ENCODE data around the gene SPANXN4. TPM values are rescaled to one million over a fixed set of nuclear protein-coding genes. Genes with fewer than 3 reads are reported as not detected.

The SPANXN4 gene
- total and polyA plus RNA-seq, 4 donors = not detected

DNA sequence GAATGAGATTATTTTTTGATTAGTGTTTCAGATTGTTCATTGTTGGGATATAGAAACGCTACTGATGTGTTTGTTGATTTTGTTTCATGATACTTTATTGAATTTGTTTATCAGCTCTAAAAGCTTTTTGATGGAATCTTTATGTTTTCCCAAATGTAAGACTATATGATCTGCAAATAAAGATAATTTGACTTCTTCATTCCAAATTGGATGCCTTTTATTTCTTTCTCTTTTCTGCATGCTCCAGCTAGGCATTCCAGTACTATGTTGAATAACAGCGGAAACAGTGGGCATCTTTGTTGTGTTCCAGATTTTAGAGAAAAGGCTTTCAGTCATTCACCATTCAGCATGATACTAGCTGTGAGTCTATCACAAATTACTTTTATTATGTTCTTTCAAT, 21.8 kb downstream of the SPANXN4 start:
- no peak overlapping the region for H3K9ac ChIP-seq (ENCODE audit: low read depth in 1 of 2, low read length in 2 of 2)
- WGBS = 70% methylated on average over 2 of the region's 2 CpGs

DNA sequence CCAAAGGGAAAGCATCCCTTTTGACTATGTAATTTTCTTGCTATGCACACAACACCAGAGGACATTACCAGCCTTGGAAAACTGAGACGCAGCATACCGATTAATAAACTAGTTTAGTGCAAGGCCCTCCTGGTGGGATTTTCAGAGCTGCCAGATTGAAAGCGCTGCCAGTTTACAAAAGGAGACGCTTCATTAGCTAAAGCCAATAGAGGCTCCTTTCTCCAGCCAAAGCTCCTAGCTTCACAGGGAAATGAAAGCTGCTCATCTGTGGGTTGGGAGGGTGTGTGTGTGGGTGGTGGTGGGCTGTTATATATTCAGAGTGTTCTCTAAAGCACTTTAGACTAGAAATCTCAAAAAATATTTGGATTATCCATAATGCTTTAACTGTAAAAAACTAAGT, 32.4 kb downstream of the SPANXN4 start:
- TF ChIP-seq TAF1 (conservative IDR thresholded peaks at IDR 0.05) (no peak), FOXA2 (IDR thresholded peaks at IDR 0.05) (no peak), HNF4G (IDR thresholded peaks at IDR 0.05) (no peak), NR2F2 (IDR thresholded peaks at IDR 0.05) (no peak), JUND (IDR thresholded peaks at IDR 0.05) (no peak), RXRA (IDR thresholded peaks at IDR 0.05) (no peak), FOXA1 (IDR thresholded peaks at IDR 0.05) (no peak), EGR1 (IDR thresholded peaks at IDR 0.05; ENCODE audit: low read depth in 2 of 2) (no peak), HNF4A (conservative IDR thresholded peaks at IDR 0.05) (no peak), GABPA (IDR thresholded peaks at IDR 0.05 in 1 of 2, conservative IDR thresholded peaks at IDR 0.05 in 1 of 2) (no peak), YY1 (IDR thresholded peaks at IDR 0.05) (no peak)
- TF ChIP-seq, protein P1, sequence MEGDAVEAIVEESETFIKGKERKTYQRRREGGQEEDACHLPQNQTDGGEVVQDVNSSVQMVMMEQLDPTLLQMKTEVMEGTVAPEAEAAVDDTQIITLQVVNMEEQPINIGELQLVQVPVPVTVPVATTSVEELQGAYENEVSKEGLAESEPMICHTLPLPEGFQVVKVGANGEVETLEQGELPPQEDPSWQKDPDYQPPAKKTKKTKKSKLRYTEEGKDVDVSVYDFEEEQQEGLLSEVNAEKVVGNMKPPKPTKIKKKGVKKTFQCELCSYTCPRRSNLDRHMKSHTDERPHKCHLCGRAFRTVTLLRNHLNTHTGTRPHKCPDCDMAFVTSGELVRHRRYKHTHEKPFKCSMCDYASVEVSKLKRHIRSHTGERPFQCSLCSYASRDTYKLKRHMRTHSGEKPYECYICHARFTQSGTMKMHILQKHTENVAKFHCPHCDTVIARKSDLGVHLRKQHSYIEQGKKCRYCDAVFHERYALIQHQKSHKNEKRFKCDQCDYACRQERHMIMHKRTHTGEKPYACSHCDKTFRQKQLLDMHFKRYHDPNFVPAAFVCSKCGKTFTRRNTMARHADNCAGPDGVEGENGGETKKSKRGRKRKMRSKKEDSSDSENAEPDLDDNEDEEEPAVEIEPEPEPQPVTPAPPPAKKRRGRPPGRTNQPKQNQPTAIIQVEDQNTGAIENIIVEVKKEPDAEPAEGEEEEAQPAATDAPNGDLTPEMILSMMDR (IDR thresholded peaks at IDR 0.05; ENCODE audit: low read depth, low read length, missing input control) = no peak
- Histone ChIP-seq H3K4me3 (ENCODE audit: low read depth in 1 of 3, low read length in 3 of 3) (no peak overlapping the region), H3K27ac (ENCODE audit: low read depth in 1 of 2, low read length in 2 of 2) (no peak overlapping the region), H3K9me3 (ENCODE audit: control insufficient read depth in 4 of 4, low read length in 3 of 4) (no peaks in the 10 kb centered on the region), H3K4me1 (ENCODE audit: control insufficient read depth in 4 of 4, insufficient read depth in 4 of 4, low read length in 3 of 4) (no peaks in the 10 kb centered on the region), H3K36me3 (ENCODE audit: control insufficient read depth in 4 of 4, insufficient read depth in 3 of 4, low read depth in 1 of 4, low read length in 3 of 4) (no peaks in the 10 kb centered on the region), H3K27me3 (ENCODE audit: control insufficient read depth in 4 of 4, insufficient read depth in 4 of 4, low read length in 3 of 4) (no peaks in the 10 kb centered on the region), H3K9ac (ENCODE audit: low read depth in 1 of 2, low read length in 2 of 2) (no peak overlapping the region)
- DNase-seq (ENCODE audit: low spot score) = no peak
- 64% methylated on average over 4 of the region's 4 CpGs for WGBS

More for the DNA sequence above, 21.8 kb downstream of the SPANXN4 start:
- Histone ChIP-seq H3K27me3 (ENCODE audit: control insufficient read depth in 4 of 4, insufficient read depth in 4 of 4, low read length in 3 of 4) (no peaks in the 10 kb centered on the region), H3K9me3 (ENCODE audit: control insufficient read depth in 4 of 4, low read length in 3 of 4) (no peaks in the 10 kb centered on the region), H3K4me3 (ENCODE audit: low read depth in 1 of 3, low read length in 3 of 3) (no peak overlapping the region), H3K36me3 (ENCODE audit: control insufficient read depth in 4 of 4, insufficient read depth in 3 of 4, low read depth in 1 of 4, low read length in 3 of 4) (no peaks in the 10 kb centered on the region), H3K4me1 (ENCODE audit: control insufficient read depth in 4 of 4, insufficient read depth in 4 of 4, low read length in 3 of 4) (no peaks in the 10 kb centered on the region), H3K27ac (ENCODE audit: low read depth in 1 of 2, low read length in 2 of 2) (no peak overlapping the region)
- DNase-seq (ENCODE audit: low spot score) = no peak
- TF ChIP-seq GABPA (IDR thresholded peaks at IDR 0.05 in 1 of 2, conservative IDR thresholded peaks at IDR 0.05 in 1 of 2) = no peak

DNA sequence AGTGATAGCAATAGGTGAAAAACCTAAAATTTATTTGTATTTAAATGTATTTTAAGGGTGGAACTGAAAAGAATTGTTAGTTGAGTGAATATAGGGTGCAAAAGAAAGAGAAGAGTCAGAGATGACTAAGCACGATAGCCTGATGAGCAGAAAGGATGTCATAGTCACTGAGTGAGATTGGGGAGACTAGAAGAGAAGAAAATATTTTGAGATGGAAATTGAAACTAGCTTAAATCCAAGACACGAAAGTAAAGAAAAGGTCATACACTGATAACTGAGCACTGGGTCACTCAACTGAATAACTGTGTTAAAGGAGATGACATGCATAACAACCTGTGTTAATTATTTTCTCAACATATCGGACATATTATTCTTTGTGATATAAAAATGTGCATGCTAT, 55.5 kb downstream of the SPANXN4 start:
- Histone ChIP-seq H3K4me3 (ENCODE audit: low read depth in 1 of 3, low read length in 3 of 3) (no peak overlapping the region), H3K27me3 (ENCODE audit: control insufficient read depth in 4 of 4, insufficient read depth in 4 of 4, low read length in 3 of 4) (no peaks in the 10 kb centered on the region), H3K4me1 (ENCODE audit: control insufficient read depth in 4 of 4, insufficient read depth in 4 of 4, low read length in 3 of 4) (no peaks in the 10 kb centered on the region), H3K9ac (ENCODE audit: low read depth in 1 of 2, low read length in 2 of 2) (no peak overlapping the region), H3K36me3 (ENCODE audit: control insufficient read depth in 4 of 4, insufficient read depth in 3 of 4, low read depth in 1 of 4, low read length in 3 of 4) (no peaks in the 10 kb centered on the region), H3K27ac (ENCODE audit: low read depth in 1 of 2, low read length in 2 of 2) (no peak overlapping the region), H3K9me3 (ENCODE audit: control insufficient read depth in 4 of 4, low read length in 3 of 4) (no peaks in the 10 kb centered on the region)
- 75% methylated on average over 3 of the region's 3 CpGs for WGBS
- TF ChIP-seq TAF1 (conservative IDR thresholded peaks at IDR 0.05) = no peak
- TF ChIP-seq YY1 (IDR thresholded peaks at IDR 0.05) = no peak
- TF ChIP-seq RAD21 (IDR thresholded peaks at IDR 0.05) = no peak
- TF ChIP-seq, protein P1 (IDR thresholded peaks at IDR 0.05; ENCODE audit: low read depth, low read length, missing input control) = no peak
- no peak for TF ChIP-seq HNF4A (conservative IDR thresholded peaks at IDR 0.05)
- TF ChIP-seq, protein P2, sequence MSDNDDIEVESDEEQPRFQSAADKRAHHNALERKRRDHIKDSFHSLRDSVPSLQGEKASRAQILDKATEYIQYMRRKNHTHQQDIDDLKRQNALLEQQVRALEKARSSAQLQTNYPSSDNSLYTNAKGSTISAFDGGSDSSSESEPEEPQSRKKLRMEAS (IDR thresholded peaks at IDR 0.05) = no peak
- TF ChIP-seq FOXA2 (IDR thresholded peaks at IDR 0.05) = no peak
- TF ChIP-seq FOXA1 (IDR thresholded peaks at IDR 0.05) = no peak
- TF ChIP-seq GABPA (IDR thresholded peaks at IDR 0.05 in 1 of 2, conservative IDR thresholded peaks at IDR 0.05 in 1 of 2) = no peak
- TF ChIP-seq HNF4G (IDR thresholded peaks at IDR 0.05) = no peak
- TF ChIP-seq SP1 (IDR thresholded peaks at IDR 0.05) = no peak
- TF ChIP-seq JUND (IDR thresholded peaks at IDR 0.05) = no peak
- TF ChIP-seq RXRA (IDR thresholded peaks at IDR 0.05) = no peak
- TF ChIP-seq NR2F2 (IDR thresholded peaks at IDR 0.05) = no peak
- TF ChIP-seq, protein P3, sequence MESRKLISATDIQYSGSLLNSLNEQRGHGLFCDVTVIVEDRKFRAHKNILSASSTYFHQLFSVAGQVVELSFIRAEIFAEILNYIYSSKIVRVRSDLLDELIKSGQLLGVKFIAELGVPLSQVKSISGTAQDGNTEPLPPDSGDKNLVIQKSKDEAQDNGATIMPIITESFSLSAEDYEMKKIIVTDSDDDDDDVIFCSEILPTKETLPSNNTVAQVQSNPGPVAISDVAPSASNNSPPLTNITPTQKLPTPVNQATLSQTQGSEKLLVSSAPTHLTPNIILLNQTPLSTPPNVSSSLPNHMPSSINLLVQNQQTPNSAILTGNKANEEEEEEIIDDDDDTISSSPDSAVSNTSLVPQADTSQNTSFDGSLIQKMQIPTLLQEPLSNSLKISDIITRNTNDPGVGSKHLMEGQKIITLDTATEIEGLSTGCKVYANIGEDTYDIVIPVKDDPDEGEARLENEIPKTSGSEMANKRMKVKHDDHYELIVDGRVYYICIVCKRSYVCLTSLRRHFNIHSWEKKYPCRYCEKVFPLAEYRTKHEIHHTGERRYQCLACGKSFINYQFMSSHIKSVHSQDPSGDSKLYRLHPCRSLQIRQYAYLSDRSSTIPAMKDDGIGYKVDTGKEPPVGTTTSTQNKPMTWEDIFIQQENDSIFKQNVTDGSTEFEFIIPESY (IDR thresholded peaks at IDR 0.05) = no peak
- no peak for DNase-seq (ENCODE audit: low spot score)
